OCI-LY7 (cell line): ENCODE results near the gene POLR2E. TPM values are rescaled to one million over a fixed set of nuclear protein-coding genes. Genes with fewer than 3 reads are reported as not detected.

Source experiments
- BruUV-seq: library from RNA; stranded (reverse); fragments of 400-500 nt; replicated peaks from 2 replicates; lab custom pipeline; 2021; lab: Mats Ljungman, UMichigan
- CTCF ChIA-PET: fragments of 300-600 bp; sonication (Branson Sonifier 250); formaldehyde crosslinking; loops from one replicate; lab custom pipeline; 2022; ENCODE audit warnings: antibody characterized with exemption; ENCODE audit not compliant: unreplicated experiment; lab: Charles Lee
- POLR2A ChIA-PET: fragments of 300-600 bp; sonication (Branson Sonifier 250); formaldehyde crosslinking; loops from one replicate; lab custom pipeline; 2022; ENCODE audit warnings: antibody characterized with exemption; lab: Charles Lee
- DNase-seq: peaks from one replicate; pipeline ENCODE4 v3.0.0-alpha.2; 2015; ENCODE audit warnings: low spot score
- H2AFZ ChIP-seq: fragments of 200-600 bp; sonication (generic), shearing (Covaris generic); 2 replicates; pipeline ENCODE4 v1.6.1; 2014; ENCODE audit warnings: mild to moderate bottlenecking, antibody characterized with exemption, low read length, moderate library complexity
- H3K27ac ChIP-seq: fragments of 200-600 bp; sonication (generic); 2 replicates; pipeline ENCODE4 v1.5.1; 2014; ENCODE audit warnings: mixed run types, low read depth, mild to moderate bottlenecking, moderate library complexity, low read length, inconsistent platforms; ENCODE audit not compliant: poor library complexity, severe bottlenecking
- H3K36me3 ChIP-seq: fragments of 200-600 bp; sonication (generic); 2 replicates; pipeline ENCODE4 v1.6.1; 2014; ENCODE audit warnings: mild to moderate bottlenecking, antibody characterized with exemption, low read length, moderate library complexity, mixed read lengths; ENCODE audit not compliant: insufficient read depth
- H3K4me1 ChIP-seq: fragments of 200-600 bp; sonication (generic); 2 replicates; pipeline ENCODE4 v1.5.1; 2014; ENCODE audit warnings: mild to moderate bottlenecking, low read length; ENCODE audit not compliant: insufficient read depth, poor library complexity, severe bottlenecking
- H3K4me2 ChIP-seq: fragments of 200-600 bp; sonication (generic); 2 replicates; pipeline ENCODE4 v1.6.1; 2014; ENCODE audit warnings: mild to moderate bottlenecking, low read length
- H3K4me3 ChIP-seq: fragments of 200-600 bp; sonication (generic); 2 replicates; pipeline ENCODE4 v1.5.1; 2014; ENCODE audit warnings: mild to moderate bottlenecking, low read depth, low read length; ENCODE audit not compliant: poor library complexity, severe bottlenecking
- H3K79me2 ChIP-seq: fragments of 200-600 bp; sonication (generic); 2 replicates; pipeline ENCODE4 v1.6.1; 2016; ENCODE audit warnings: low read depth, mild to moderate bottlenecking, low read length, moderate library complexity, mixed read lengths; ENCODE audit not compliant: insufficient read depth
- H3K9me2 ChIP-seq: fragments of 200-600 bp; sonication (generic); 2 replicates; pipeline ENCODE4 v1.6.1; 2016; ENCODE audit warnings: mild to moderate bottlenecking, low read length, mixed read lengths; ENCODE audit not compliant: insufficient read depth
- H3K9me3 ChIP-seq: fragments of 200-600 bp; sonication (generic); 2 replicates; pipeline ENCODE4 v1.6.1; 2014; ENCODE audit warnings: mild to moderate bottlenecking, mixed run types, low read length, mixed read lengths
- H4K20me1 ChIP-seq: fragments of 200-600 bp; sonication (generic); 2 replicates; pipeline ENCODE4 v1.6.1; 2014; ENCODE audit warnings: mild to moderate bottlenecking, antibody characterized with exemption, low read length, moderate library complexity, mixed read lengths; ENCODE audit not compliant: insufficient read depth
- EZH2phosphoT487 ChIP-seq: fragments of 200-600 bp; sonication (generic); IDR thresholded peaks from 2 replicates; pipeline ENCODE4 v1.6.1; 2018; ENCODE audit warnings: low read depth, borderline replicate concordance, mild to moderate bottlenecking, mixed run types, antibody characterized with exemption, low read length, moderate library complexity, mixed read lengths
- intact Hi-C: fragments of 100-400 bp; cut with micrococcal nuclease; formaldehyde crosslinking; loops from one replicate; pipeline ENCODE4 v1.10.0; 2022; ENCODE audit not compliant: unreplicated experiment
- total RNA-seq, 2 experiments: library from RNA; depleted of rRNA in 1 of 2; stranded (reverse); fragments of >200 nt in 1 of 2; shearing (Covaris generic) in 1 of 2; gene quantifications; 2 replicates each; pipeline ENCODE4 v1.2.3, GENCODE V29; 2014 to 2022
- TF ChIP-seq, protein P1 (sequence below): fragments of 200-600 bp; sonication (generic); conservative IDR thresholded peaks from 2 replicates; pipeline ENCODE4 v1.5.1; 2014; ENCODE audit warnings: mild to moderate bottlenecking, antibody characterized with exemption, low read length, moderate library complexity, mixed read lengths

Gene POLR2E
- total RNA-seq, 2 experiments from 2014 or later, result 153 to 193 TPM

DNA sequence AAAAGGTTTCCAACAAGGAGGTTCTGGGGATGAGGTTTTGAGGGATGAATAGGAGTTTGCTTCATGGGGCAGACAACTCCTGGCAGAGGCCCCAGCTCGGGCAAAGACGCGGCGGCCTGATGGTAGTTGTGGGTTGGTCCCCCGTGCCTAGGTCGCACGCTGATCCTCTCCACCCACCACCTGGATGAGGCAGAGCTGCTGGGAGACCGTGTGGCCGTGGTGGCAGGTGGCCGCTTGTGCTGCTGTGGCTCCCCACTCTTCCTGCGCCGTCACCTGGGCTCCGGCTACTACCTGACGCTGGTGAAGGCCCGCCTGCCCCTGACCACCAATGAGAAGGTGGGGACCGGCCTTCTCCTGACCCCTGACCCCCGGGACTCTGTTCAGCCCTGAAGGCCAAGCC lies 43.4 kb downstream of the POLR2E start:
- BruUV-seq, result no TSS peak
- no peak overlapping the region for H3K4me2 ChIP-seq
- intact Hi-C loops, result no loop called here
- TF ChIP-seq EZH2phosphoT487, result no peak
- TF ChIP-seq, protein P1, sequence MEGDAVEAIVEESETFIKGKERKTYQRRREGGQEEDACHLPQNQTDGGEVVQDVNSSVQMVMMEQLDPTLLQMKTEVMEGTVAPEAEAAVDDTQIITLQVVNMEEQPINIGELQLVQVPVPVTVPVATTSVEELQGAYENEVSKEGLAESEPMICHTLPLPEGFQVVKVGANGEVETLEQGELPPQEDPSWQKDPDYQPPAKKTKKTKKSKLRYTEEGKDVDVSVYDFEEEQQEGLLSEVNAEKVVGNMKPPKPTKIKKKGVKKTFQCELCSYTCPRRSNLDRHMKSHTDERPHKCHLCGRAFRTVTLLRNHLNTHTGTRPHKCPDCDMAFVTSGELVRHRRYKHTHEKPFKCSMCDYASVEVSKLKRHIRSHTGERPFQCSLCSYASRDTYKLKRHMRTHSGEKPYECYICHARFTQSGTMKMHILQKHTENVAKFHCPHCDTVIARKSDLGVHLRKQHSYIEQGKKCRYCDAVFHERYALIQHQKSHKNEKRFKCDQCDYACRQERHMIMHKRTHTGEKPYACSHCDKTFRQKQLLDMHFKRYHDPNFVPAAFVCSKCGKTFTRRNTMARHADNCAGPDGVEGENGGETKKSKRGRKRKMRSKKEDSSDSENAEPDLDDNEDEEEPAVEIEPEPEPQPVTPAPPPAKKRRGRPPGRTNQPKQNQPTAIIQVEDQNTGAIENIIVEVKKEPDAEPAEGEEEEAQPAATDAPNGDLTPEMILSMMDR, result no peak
- ChIA-PET POLR2A (no interaction called here), CTCF (no interaction called here)
- no peak for DNase-seq
- H3K36me3 ChIP-seq, result peaks cover 20% of the 10 kb centered on the region; the same call in 1 of the 2 replicates
- H3K79me2 ChIP-seq, result no peaks in the 10 kb centered on the region
- H3K9me2 ChIP-seq, result no peaks in the 10 kb centered on the region
- peaks cover 7% of the 10 kb centered on the region for H3K4me1 ChIP-seq
- H3K9me3 ChIP-seq, result no peaks in the 10 kb centered on the region
- H3K27ac ChIP-seq, result no peak overlapping the region
- no peak overlapping the region for H2AFZ ChIP-seq
- H3K4me3 ChIP-seq, result no peak overlapping the region
- no peaks in the 10 kb centered on the region for H4K20me1 ChIP-seq

- H3K4me3 ChIP-seq, result no peak overlapping the region
- CTCF ChIA-PET, result no interaction called here
- H2AFZ ChIP-seq, result no peak overlapping the region
- no peaks in the 10 kb centered on the region for H3K79me2 ChIP-seq
- peaks cover 9% of the 10 kb centered on the region for H3K4me1 ChIP-seq
- no TSS peak for BruUV-seq
- intact Hi-C loops, result no loop called here
- no peak overlapping the region for H3K4me2 ChIP-seq
- no peaks in the 10 kb centered on the region for H3K9me3 ChIP-seq
- no peak overlapping the region for H3K27ac ChIP-seq
- TF ChIP-seq, protein P1, result no peak
- no peak for TF ChIP-seq EZH2phosphoT487
- DNase-seq, result no peak
- no peaks in the 10 kb centered on the region for H4K20me1 ChIP-seq
- peaks cover 26% of the 10 kb centered on the region; the same call in 1 of the 2 replicates for H3K36me3 ChIP-seq
- H3K9me2 ChIP-seq, result no peaks in the 10 kb centered on the region
- POLR2A ChIA-PET, result no interaction called here
Observed at GRCh38 chr19:1050989-1051788, 44.0 kb downstream of the POLR2E start.

DNA sequence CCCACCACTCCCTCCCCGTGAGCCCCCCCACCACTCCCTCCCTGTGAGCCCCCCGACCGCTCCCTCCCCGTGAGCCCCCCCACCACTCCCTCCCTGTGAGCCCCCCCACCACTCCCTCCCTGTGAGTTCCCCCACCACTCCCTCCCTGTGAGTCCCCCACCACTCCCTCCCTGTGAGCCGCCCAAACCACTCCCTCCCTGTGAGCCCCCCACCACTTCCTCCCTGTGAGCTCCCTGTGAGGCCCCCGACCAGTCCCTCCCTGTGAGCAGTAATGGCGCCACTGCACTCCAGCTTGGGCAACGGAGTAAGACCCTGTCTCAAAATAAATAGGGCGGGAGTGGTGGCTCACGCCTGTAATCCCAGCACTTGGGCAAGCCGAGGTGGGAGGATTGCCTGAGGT lies 45.4 kb downstream of the POLR2E start:
- Histone ChIP-seq H3K36me3 (peaks cover 30% of the 10 kb centered on the region; the same call in 1 of the 2 replicates), H4K20me1 (no peaks in the 10 kb centered on the region), H3K4me2 (no peak overlapping the region), H3K4me3 (no peak overlapping the region), H3K27ac (no peak overlapping the region), H2AFZ (no peak overlapping the region), H3K4me1 (peaks cover 15% of the 10 kb centered on the region), H3K9me2 (no peaks in the 10 kb centered on the region), H3K9me3 (no peaks in the 10 kb centered on the region), H3K79me2 (no peaks in the 10 kb centered on the region)
- no TSS peak for BruUV-seq
- DNase-seq, result no peak
- intact Hi-C loops, result no loop called here
- TF ChIP-seq, protein P1, result no peak
- TF ChIP-seq EZH2phosphoT487, result no peak
- CTCF ChIA-PET, result no interaction called here
- POLR2A ChIA-PET, result no interaction called here
